GM12878 (cell line): ENCODE results near the gene BATF. TPM values are rescaled to one million over a fixed set of nuclear protein-coding genes. Genes with fewer than 3 reads are reported as not detected.

Source experiments
- ATAC-seq: fragments of 200-7000 bp; cut with Tn5 transposase; 3 replicates; pipeline ENCODE4 v1.9.1; 2020; ENCODE audit warnings: mild to moderate bottlenecking, moderate library complexity
- BruUV-seq: library from RNA; stranded (reverse); fragments of 400-500 nt; replicated peaks from 2 replicates; lab custom pipeline; 2021; lab: Mats Ljungman, UMichigan
- CTCF ChIA-PET: fragments of 300-600 bp; sonication (Branson Sonifier 250); formaldehyde crosslinking; extraction: SDS; loops from one replicate; lab custom pipeline; 2021; ENCODE audit warnings: inconsistent platforms; lab: Yijun Ruan, JAX
- POLR2A ChIA-PET: fragments of 350-600 bp; formaldehyde crosslinking; extraction: SDS; loops from one replicate; lab custom pipeline; 2021; ENCODE audit warnings: inconsistent platforms; lab: Charles Lee
- RAD21 ChIA-PET: fragments of 300-600 bp; sonication (Branson Sonifier 250); formaldehyde crosslinking; loops from one replicate; lab custom pipeline; 2023; ENCODE audit warnings: antibody characterized with exemption; ENCODE audit not compliant: unreplicated experiment; lab: Charles Lee
- SMC1A ChIA-PET: fragments of 300-600 bp; sonication (Branson Sonifier 250); formaldehyde crosslinking; loops from one replicate; lab custom pipeline; 2023; ENCODE audit not compliant: unreplicated experiment, uncharacterized antibody; lab: Charles Lee
- DNase-seq: peaks from one replicate; pipeline ENCODE4 v3.0.0-alpha.2; 2011; ENCODE audit warnings: low read depth, low spot score
- FAIRE-seq: peaks from 3 replicates; lab custom pipeline; 2011; peaks lifted over from hg19 to GRCh38; lab: Jason Lieb, UNC
- H2AFZ ChIP-seq: 2 replicates; pipeline ENCODE4 v1.6.0; 2011; ENCODE audit warnings: low read depth, low read length, control low read depth; ENCODE audit not compliant: control insufficient read depth
- H3K27ac ChIP-seq: 2 replicates; pipeline ENCODE4 v1.5.1; 2011; ENCODE audit warnings: control low read depth; ENCODE audit not compliant: control insufficient read depth, insufficient read depth
- H3K27me3 ChIP-seq, 2 experiments: replicated peaks in 1 of 2; 2 replicates each; pipeline versions ENCODE4 v1.6.0 to v1.6.1; 2011; ENCODE audit warnings: low read length in 1 of 2; ENCODE audit not compliant: control insufficient read depth in 2 of 2, insufficient read depth in 2 of 2
- H3K36me3 ChIP-seq, 2 experiments: 2 replicates each; pipeline ENCODE4 v1.5.1; 2011; ENCODE audit warnings: low read length in 1 of 2; ENCODE audit not compliant: control insufficient read depth in 2 of 2, insufficient read depth in 2 of 2
- H3K4me1 ChIP-seq: 2 replicates; pipeline ENCODE4 v1.6.1; 2011; ENCODE audit warnings: mild to moderate bottlenecking, low read length, moderate library complexity, mixed read lengths; ENCODE audit not compliant: control insufficient read depth, insufficient read depth
- H3K4me2 ChIP-seq: 2 replicates; pipeline ENCODE4 v1.6.0; 2011; ENCODE audit warnings: control low read depth; ENCODE audit not compliant: control insufficient read depth, insufficient read depth
- H3K4me3 ChIP-seq: fragments of 200-600 bp; sonication (generic); 2 replicates; pipeline ENCODE4 v1.5.1; 2016
- H3K79me2 ChIP-seq: 2 replicates; pipeline ENCODE4 v1.6.0; 2011; ENCODE audit warnings: low read length; ENCODE audit not compliant: control insufficient read depth, insufficient read depth
- H3K9ac ChIP-seq: 2 replicates; pipeline ENCODE4 v1.8.0; 2011; ENCODE audit warnings: low read length, control low read depth, mixed read lengths; ENCODE audit not compliant: control insufficient read depth, insufficient read depth
- H3K9me3 ChIP-seq: replicated peaks from 3 replicates; pipeline ENCODE4 v1.5.1; 2011; ENCODE audit warnings: mild to moderate bottlenecking, low read length; ENCODE audit not compliant: control insufficient read depth, insufficient read depth
- H4K20me1 ChIP-seq: 2 replicates; pipeline ENCODE4 v1.6.0; 2011; ENCODE audit not compliant: control insufficient read depth, insufficient read depth
- SIX5 ChIP-seq: IDR thresholded peaks from 2 replicates; pipeline ENCODE4 v1.6.1; 2011; ENCODE audit warnings: mild to moderate bottlenecking, low read depth, low read length, moderate library complexity; ENCODE audit not compliant: severe bottlenecking
- WGBS: methylation state at CpG from one replicate; pipeline ENCODE4 v1.1.6; 2016; ENCODE audit warnings: low lambda C conversion rate; ENCODE audit not compliant: insufficient replicate concordance, insufficient coverage; ENCODE audit errors: missing lambda C conversion rate; 5-methylcytosine and 5-hydroxymethylcytosine counted together
- in situ Hi-C: fragments of 300-500 bp; cut with MboI; formaldehyde crosslinking; loops from 9 replicates; pipeline ENCODE4 v1.14.3; 2018; ENCODE audit warnings: mixed read lengths
- intact Hi-C: fragments of 100-400 bp; cut with micrococcal nuclease; formaldehyde crosslinking; loops from one replicate; pipeline ENCODE4 v1.14.2; 2022; ENCODE audit not compliant: unreplicated experiment
- polyA plus RNA-seq, 11 experiments: library from polyadenylated mRNA; depleted of rRNA in 4 of 11; unstranded in 6 of 11; stranded (reverse) in 5 of 11; fragments of >200 nt; fragmentation: Nextera tagmentation in 4 of 11; fragmentation: Illumina TruSeq in 1 of 11; extraction: Ambion mirVana in 4 of 11; extraction: Trizol in 1 of 11; gene quantifications; 1 replicate in 1 of 11; 2 replicates in 10 of 11; pipeline versions ENCODE4 v1.2.1 to v1.2.3, GENCODE V29; 2011 to 2016; ENCODE audit warnings: inconsistent platforms in 2 of 11, missing spikeins in 2 of 11, low read depth in 1 of 11
- total RNA-seq, 4 experiments: library from RNA; depleted of rRNA in 3 of 4; stranded (reverse); fragments of >200 nt in 3 of 4; fragmentation: Illumina TruSeq in 1 of 4; extraction: Trizol in 1 of 4; gene quantifications; 2 replicates each; pipeline versions ENCODE4 v1.2.1 to v1.2.3, GENCODE V29; 2013 to 2021
- TF ChIP-seq, protein P1 (sequence below): fragments of 450-650 bp; IDR thresholded peaks from 2 replicates; pipeline ENCODE4 v1.6.1; 2018; ENCODE audit warnings: mild to moderate bottlenecking, low read depth, moderate library complexity; ENCODE audit not compliant: partially characterized antibody

BATF gene
- total and polyA plus RNA-seq, 10 of the 15 experiments (the other 5 are each of a cell fraction or from before 2014, with no cell fraction given) = 10.0 to 154 (median 103) TPM

DNA sequence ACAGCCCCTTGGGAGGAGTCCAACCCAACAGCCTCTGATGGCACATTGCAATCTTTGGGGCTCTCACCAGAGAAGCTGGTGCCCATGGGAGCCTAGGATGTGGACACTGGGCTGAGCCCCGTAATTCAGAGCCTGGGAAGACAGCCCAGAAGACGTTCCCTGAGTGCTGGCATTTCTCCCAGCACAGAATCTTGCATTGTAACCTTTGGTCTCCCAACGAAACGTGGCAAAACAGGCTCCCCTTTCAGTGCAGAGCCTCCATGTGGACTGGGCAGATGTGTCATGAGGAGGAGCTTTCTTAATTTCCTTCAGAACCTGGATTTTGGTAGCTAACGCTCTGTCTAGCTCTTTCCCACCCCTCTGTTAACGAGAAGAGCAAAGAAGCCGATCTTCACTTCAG lies 26.3 kb downstream of the BATF start:
- Histone ChIP-seq H3K9ac (peak overlapping the region; percentile 25; the same call in 1 of the 2 replicates), H3K27me3 (no peaks in the 10 kb centered on the region), H3K79me2 (peaks cover 19% of the 10 kb centered on the region), H2AFZ (no peak overlapping the region), H3K27ac (peak overlapping the region; percentile 53), H3K4me2 (peak overlapping the region; percentile 36), H3K9me3 (no peaks in the 10 kb centered on the region), H3K4me3 (no peak overlapping the region), H3K36me3 (peaks cover 8 to 16% of the 10 kb centered on the region in 2 experiments; a peak in 3 of 4 replicates), H4K20me1 (no peaks in the 10 kb centered on the region; the same call in 1 of the 2 replicates), H3K4me1 (peaks cover 26% of the 10 kb centered on the region)
- ChIA-PET CTCF (interaction anchor here (0.8 to 25.9 kb wide), 10 partner anchors 9 to 108 kb away, joined by 3 to 481 read pairs (median 6); partner anchors contain the start of gene BATF), POLR2A (interaction anchor here (0.6 to 2.9 kb wide), 10 partner anchors 9 to 112 kb away, joined by 3 to 17 read pairs (median 5); partner anchors contain the start of genes ERG28 and TTLL5), SMC1A (interaction anchor here (0.7 to 13.7 kb wide), 13 partner anchors 8 to 220 kb away, joined by 3 to 257 read pairs (median 6); partner anchors contain the start of gene BATF), RAD21 (interaction anchor here (0.5 to 3.2 kb wide), 12 partner anchors 8 to 104 kb away, joined by 3 to 38 read pairs (median 6); partner anchors contain the start of gene BATF)
- WGBS = 21% methylated on average over 7 of the region's 7 CpGs
- in situ Hi-C loops (loop anchor here (25.0 kb wide), 1 partner anchor 1786 kb away; a partner anchor contains a TSS), intact Hi-C loops (loop anchor here (10.0 kb wide), 1 partner anchor 54 kb away; no protein-coding TSS in a partner anchor)
- FAIRE-seq (no peak), DNase-seq (no peak), ATAC-seq (peak; percentile 6; the same call in 1 of the 3 replicates)
- TF ChIP-seq, protein P1, sequence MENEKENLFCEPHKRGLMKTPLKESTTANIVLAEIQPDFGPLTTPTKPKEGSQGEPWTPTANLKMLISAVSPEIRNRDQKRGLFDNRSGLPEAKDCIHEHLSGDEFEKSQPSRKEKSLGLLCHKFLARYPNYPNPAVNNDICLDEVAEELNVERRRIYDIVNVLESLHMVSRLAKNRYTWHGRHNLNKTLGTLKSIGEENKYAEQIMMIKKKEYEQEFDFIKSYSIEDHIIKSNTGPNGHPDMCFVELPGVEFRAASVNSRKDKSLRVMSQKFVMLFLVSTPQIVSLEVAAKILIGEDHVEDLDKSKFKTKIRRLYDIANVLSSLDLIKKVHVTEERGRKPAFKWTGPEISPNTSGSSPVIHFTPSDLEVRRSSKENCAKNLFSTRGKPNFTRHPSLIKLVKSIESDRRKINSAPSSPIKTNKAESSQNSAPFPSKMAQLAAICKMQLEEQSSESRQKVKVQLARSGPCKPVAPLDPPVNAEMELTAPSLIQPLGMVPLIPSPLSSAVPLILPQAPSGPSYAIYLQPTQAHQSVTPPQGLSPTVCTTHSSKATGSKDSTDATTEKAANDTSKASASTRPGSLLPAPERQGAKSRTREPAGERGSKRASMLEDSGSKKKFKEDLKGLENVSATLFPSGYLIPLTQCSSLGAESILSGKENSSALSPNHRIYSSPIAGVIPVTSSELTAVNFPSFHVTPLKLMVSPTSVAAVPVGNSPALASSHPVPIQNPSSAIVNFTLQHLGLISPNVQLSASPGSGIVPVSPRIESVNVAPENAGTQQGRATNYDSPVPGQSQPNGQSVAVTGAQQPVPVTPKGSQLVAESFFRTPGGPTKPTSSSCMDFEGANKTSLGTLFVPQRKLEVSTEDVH = peak; percentile 17
- no peak for TF ChIP-seq SIX5
- no TSS peak for BruUV-seq
